Measurements from ENCODE around the gene CKAP2. TPM values are rescaled to one million over a fixed set of nuclear protein-coding genes. Genes with fewer than 3 reads are reported as not detected.

The CKAP2 gene, protein sequence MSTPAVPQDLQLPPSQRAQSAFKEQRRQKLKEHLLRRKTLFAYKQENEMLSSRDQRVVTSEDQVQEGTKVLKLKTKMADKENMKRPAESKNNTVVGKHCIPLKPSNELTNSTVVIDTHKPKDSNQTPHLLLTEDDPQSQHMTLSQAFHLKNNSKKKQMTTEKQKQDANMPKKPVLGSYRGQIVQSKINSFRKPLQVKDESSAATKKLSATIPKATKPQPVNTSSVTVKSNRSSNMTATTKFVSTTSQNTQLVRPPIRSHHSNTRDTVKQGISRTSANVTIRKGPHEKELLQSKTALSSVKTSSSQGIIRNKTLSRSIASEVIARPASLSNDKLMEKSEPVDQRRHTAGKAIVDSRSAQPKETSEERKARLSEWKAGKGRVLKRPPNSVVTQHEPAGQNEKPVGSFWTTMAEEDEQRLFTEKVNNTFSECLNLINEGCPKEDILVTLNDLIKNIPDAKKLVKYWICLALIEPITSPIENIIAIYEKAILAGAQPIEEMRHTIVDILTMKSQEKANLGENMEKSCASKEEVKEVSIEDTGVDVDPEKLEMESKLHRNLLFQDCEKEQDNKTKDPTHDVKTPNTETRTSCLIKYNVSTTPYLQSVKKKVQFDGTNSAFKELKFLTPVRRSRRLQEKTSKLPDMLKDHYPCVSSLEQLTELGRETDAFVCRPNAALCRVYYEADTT
- total RNA-seq, result 7.0 and 18.5 TPM in 2 replicates

GRCh38 chr13:52454820-52455676 is at the start of gene CKAP2:
TSS of gene CKAP2 (plus strand) at chr13:52455478. CDS start at chr13:52455557, 79 bp downstream.

DNA sequence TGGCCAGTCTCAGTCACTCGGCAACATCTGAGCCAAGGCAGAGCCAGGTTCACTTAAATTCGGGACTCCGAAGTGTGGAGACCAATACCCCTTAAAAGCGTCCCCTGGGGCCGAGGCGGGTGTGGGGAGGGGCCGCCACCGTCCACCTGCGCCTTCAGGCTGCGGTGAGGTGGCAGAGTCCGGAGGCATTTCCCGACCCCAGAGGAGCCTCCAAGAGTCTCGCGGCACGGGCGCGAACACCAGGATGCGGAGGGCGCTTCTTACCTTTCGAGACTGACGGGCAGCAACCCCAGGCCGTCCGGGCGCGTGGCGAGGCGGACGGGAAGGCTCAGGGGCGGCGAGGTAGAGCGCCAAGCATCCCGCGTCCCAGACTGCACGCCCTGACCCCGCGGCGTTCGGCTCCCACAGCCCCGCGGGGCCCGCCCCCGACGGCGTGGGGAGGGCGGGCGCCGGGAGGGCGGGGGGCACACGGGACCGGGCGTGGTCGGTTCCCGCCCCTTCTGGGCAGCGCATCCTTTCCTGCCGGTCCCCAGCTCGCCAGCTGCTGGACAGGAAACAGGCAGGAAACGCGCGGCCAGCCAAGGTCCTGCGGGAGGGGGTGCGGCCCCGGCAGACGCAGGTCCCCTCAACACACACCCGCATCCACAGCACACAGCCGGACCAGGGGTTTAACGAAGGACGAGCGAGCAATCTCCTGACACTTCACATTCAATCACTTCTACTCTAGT is 49.3 kb upstream of the CKAP2 start, which contains the start of gene THSD1:
Gene THSD1, minus strand, starts transcription at position 406 of the 728 bp plus-strand sequence. CDS start 3,572 bp downstream, outside the sequence.

GRCh38 chr13:52450012-52450792 is 5.1 kb upstream of the CKAP2 start, which contains the start of gene VPS36:
TSS of gene VPS36 (minus strand) at chr13:52450634. CDS start at chr13:52450594, 40 bp downstream.

Other genes with a start within 250 kb of the CKAP2 start
- 2.9 and 7.1 TPM in 2 replicates for gene THSD1, start 49.3 kb upstream of the CKAP2 start, total RNA-seq
- gene VPS36, start 4.8 kb upstream of the CKAP2 start, total RNA-seq, result 18.6 and 20.9 TPM in 2 replicates
- gene HNRNPA1L2, start 187.0 kb downstream of the CKAP2 start, total RNA-seq, result 1.6 and 3.1 TPM in 2 replicates
- 30.3 and 35.2 TPM in 2 replicates for gene SUGT1, start 197.4 kb downstream of the CKAP2 start, total RNA-seq